K562 treated with DMSO at 1 percent for 24 hours (cell line): ENCODE results near the gene SLC22A6. TPM values are rescaled to one million over a fixed set of nuclear protein-coding genes. Genes with fewer than 3 reads are reported as not detected.

Experiments used
- total RNA-seq: library from RNA; unstranded; fragments of 300-600 nt; gene quantifications from 2 replicates; pipeline ENCODE4 v1.2.3, GENCODE V29; 2022; ENCODE audit warnings: low read depth; ENCODE audit not compliant: insufficient read depth

Gene SLC22A6
- total RNA-seq: not detected in 2 replicates

GRCh38 chr11:62984451-62984991, at the start of gene SLC22A6:
Gene SLC22A6 (minus strand): TSS chr11:62984967. CDS start chr11:62984690, 277 bp downstream.

GRCh38 chr11:63015521-63016215, 30.9 kb upstream of the SLC22A6 start, which contains the start of gene SLC22A8:
Gene SLC22A8 (minus strand): TSS chr11:63015841. CDS start chr11:63014958, 883 bp downstream.

Other genes starting within 250 kb of the SLC22A6 start
- 3.9 and 4.2 TPM in 2 replicates for gene ZBTB3, start 230.8 kb downstream of the SLC22A6 start, total RNA-seq
- gene POLR2G, start 223.4 kb downstream of the SLC22A6 start, total RNA-seq: 133 and 165 TPM in 2 replicates
- 37.5 and 47.4 TPM in 2 replicates for gene TAF6L, start 213.6 kb downstream of the SLC22A6 start, total RNA-seq
- 51.3 and 52.2 TPM in 2 replicates for gene TMEM179B, start 197.6 kb downstream of the SLC22A6 start, total RNA-seq
- 22.4 and 24.5 TPM in 2 replicates for gene TMEM223, start 193.0 kb downstream of the SLC22A6 start, total RNA-seq
- gene NXF1, start 179.5 kb downstream of the SLC22A6 start, total RNA-seq: 73.6 and 82.9 TPM in 2 replicates
- gene STX5, start 152.9 kb downstream of the SLC22A6 start, total RNA-seq: 88.1 and 93.6 TPM in 2 replicates
- gene TEX54, start 152.1 kb downstream of the SLC22A6 start, total RNA-seq: 4.1 TPM in 1 of 2 replicates, not detected in the other
- 53.8 and 55.3 TPM in 2 replicates for gene WDR74, start 145.4 kb downstream of the SLC22A6 start, total RNA-seq
- 456 and 459 TPM in 2 replicates for gene SLC3A2, start 104.1 kb downstream of the SLC22A6 start, total RNA-seq
- gene CHRM1, start 63.6 kb downstream of the SLC22A6 start, total RNA-seq: not detected in 2 replicates
- gene SLC22A8, start 30.9 kb upstream of the SLC22A6 start, total RNA-seq: not detected in 2 replicates
- not detected in 2 replicates for gene SLC22A24, start 159.3 kb upstream of the SLC22A6 start, total RNA-seq